HEK293 (cell line): ENCODE results near the gene DPH7.

Experiments
- BCL11A ChIP-seq: fragments of 450-650 bp; formaldehyde crosslinking; IDR thresholded peaks from 2 replicates; pipeline ENCODE4 v1.5.1; 2016; ENCODE audit warnings: low read depth, missing biosample characterization, missing genetic modification characterization
- FEZF1 ChIP-seq: fragments of 450-650 bp; formaldehyde crosslinking; IDR thresholded peaks from 2 replicates; pipeline ENCODE4 v1.5.1; 2016; ENCODE audit warnings: missing biosample characterization, missing genetic modification characterization
- GLI4 ChIP-seq: fragments of 450-650 bp; formaldehyde crosslinking; IDR thresholded peaks from 2 replicates; pipeline ENCODE4 v1.5.1; 2016; ENCODE audit warnings: missing biosample characterization, missing genetic modification characterization
- MYNN ChIP-seq: fragments of 450-650 bp; formaldehyde crosslinking; IDR thresholded peaks from 2 replicates; pipeline ENCODE4 v1.5.1; 2016; ENCODE audit warnings: missing biosample characterization, missing genetic modification characterization, borderline replicate concordance
- PATZ1 ChIP-seq: fragments of 450-650 bp; formaldehyde crosslinking; IDR thresholded peaks from 2 replicates; pipeline ENCODE4 v1.5.1; 2016; ENCODE audit warnings: missing biosample characterization, missing genetic modification characterization
- PRDM4 ChIP-seq: fragments of 450-650 bp; formaldehyde crosslinking; IDR thresholded peaks from 2 replicates; pipeline ENCODE4 v1.5.1; 2017; ENCODE audit warnings: missing biosample characterization, missing genetic modification characterization
- RBAK ChIP-seq: fragments of 450-650 bp; formaldehyde crosslinking; IDR thresholded peaks from 2 replicates; pipeline ENCODE4 v1.5.1; 2016; ENCODE audit warnings: missing biosample characterization, missing genetic modification characterization
- SP3 ChIP-seq: fragments of 450-650 bp; formaldehyde crosslinking; IDR thresholded peaks from 2 replicates; pipeline ENCODE4 v1.5.1; 2016; ENCODE audit warnings: missing biosample characterization, missing genetic modification characterization
- TSHZ1 ChIP-seq: fragments of 450-650 bp; formaldehyde crosslinking; IDR thresholded peaks from 2 replicates; pipeline ENCODE4 v1.5.1; 2016; ENCODE audit warnings: missing biosample characterization, missing genetic modification characterization, borderline replicate concordance
- ZBTB6 ChIP-seq: fragments of 450-650 bp; formaldehyde crosslinking; IDR thresholded peaks from 2 replicates; pipeline ENCODE4 v1.5.1; 2017; ENCODE audit warnings: missing biosample characterization, missing genetic modification characterization
- ZEB2 ChIP-seq: fragments of 450-650 bp; formaldehyde crosslinking; IDR thresholded peaks from 2 replicates; pipeline ENCODE4 v1.5.1; 2016; ENCODE audit warnings: missing biosample characterization, missing genetic modification characterization
- ZIC2 ChIP-seq: fragments of 450-650 bp; formaldehyde crosslinking; IDR thresholded peaks from 2 replicates; pipeline ENCODE4 v1.5.1; 2016; ENCODE audit warnings: missing biosample characterization, missing genetic modification characterization
- ZNF10 ChIP-seq: fragments of 450-650 bp; formaldehyde crosslinking; IDR thresholded peaks from 2 replicates; pipeline ENCODE4 v1.5.1; 2017; ENCODE audit warnings: missing biosample characterization, missing genetic modification characterization
- ZNF132 ChIP-seq: fragments of 450-650 bp; formaldehyde crosslinking; IDR thresholded peaks from 2 replicates; pipeline ENCODE4 v1.5.1; 2017; ENCODE audit warnings: missing biosample characterization, missing genetic modification characterization, borderline replicate concordance
- ZNF394 ChIP-seq: fragments of 450-650 bp; formaldehyde crosslinking; IDR thresholded peaks from 2 replicates; pipeline ENCODE4 v1.5.1; 2016; ENCODE audit warnings: missing biosample characterization, missing genetic modification characterization, mild to moderate bottlenecking, moderate library complexity, borderline replicate concordance
- ZNF423 ChIP-seq: fragments of 450-650 bp; formaldehyde crosslinking; IDR thresholded peaks from 2 replicates; pipeline ENCODE4 v1.5.1; 2016; ENCODE audit warnings: missing biosample characterization, missing genetic modification characterization
- ZNF529 ChIP-seq: fragments of 450-650 bp; formaldehyde crosslinking; IDR thresholded peaks from 2 replicates; pipeline ENCODE4 v1.5.1; 2017; ENCODE audit warnings: missing genetic modification characterization, missing biosample characterization; ENCODE audit not compliant: insufficient replicate concordance
- ZNF610 ChIP-seq: fragments of 450-650 bp; formaldehyde crosslinking; IDR thresholded peaks from 2 replicates; pipeline ENCODE4 v1.5.1; 2016; ENCODE audit warnings: missing biosample characterization, missing genetic modification characterization, borderline replicate concordance
- ZNF664 ChIP-seq: fragments of 450-650 bp; formaldehyde crosslinking; IDR thresholded peaks from 2 replicates; pipeline ENCODE4 v1.5.1; 2016; ENCODE audit warnings: missing biosample characterization, missing genetic modification characterization
- ZNF707 ChIP-seq: fragments of 450-650 bp; formaldehyde crosslinking; IDR thresholded peaks from 2 replicates; pipeline ENCODE4 v1.5.1; 2016; ENCODE audit warnings: missing biosample characterization, missing genetic modification characterization
- ZNF792 ChIP-seq: fragments of 450-650 bp; formaldehyde crosslinking; IDR thresholded peaks from 2 replicates; pipeline ENCODE4 v1.5.1; 2016; ENCODE audit warnings: missing biosample characterization, missing genetic modification characterization
- ZSCAN23 ChIP-seq: fragments of 450-650 bp; formaldehyde crosslinking; IDR thresholded peaks from 2 replicates; pipeline ENCODE4 v1.5.1; 2016; ENCODE audit warnings: missing biosample characterization, missing genetic modification characterization
- TF ChIP-seq, protein P1 (sequence below): fragments of 450-650 bp; formaldehyde crosslinking; IDR thresholded peaks from 2 replicates; pipeline ENCODE4 v1.5.1; 2016; ENCODE audit warnings: missing biosample characterization, missing genetic modification characterization
- TF ChIP-seq, protein P2 (sequence below): fragments of 450-650 bp; formaldehyde crosslinking; IDR thresholded peaks from 2 replicates; pipeline ENCODE4 v1.5.1; 2016; ENCODE audit warnings: missing biosample characterization, missing genetic modification characterization

DPH7 gene

DNA sequence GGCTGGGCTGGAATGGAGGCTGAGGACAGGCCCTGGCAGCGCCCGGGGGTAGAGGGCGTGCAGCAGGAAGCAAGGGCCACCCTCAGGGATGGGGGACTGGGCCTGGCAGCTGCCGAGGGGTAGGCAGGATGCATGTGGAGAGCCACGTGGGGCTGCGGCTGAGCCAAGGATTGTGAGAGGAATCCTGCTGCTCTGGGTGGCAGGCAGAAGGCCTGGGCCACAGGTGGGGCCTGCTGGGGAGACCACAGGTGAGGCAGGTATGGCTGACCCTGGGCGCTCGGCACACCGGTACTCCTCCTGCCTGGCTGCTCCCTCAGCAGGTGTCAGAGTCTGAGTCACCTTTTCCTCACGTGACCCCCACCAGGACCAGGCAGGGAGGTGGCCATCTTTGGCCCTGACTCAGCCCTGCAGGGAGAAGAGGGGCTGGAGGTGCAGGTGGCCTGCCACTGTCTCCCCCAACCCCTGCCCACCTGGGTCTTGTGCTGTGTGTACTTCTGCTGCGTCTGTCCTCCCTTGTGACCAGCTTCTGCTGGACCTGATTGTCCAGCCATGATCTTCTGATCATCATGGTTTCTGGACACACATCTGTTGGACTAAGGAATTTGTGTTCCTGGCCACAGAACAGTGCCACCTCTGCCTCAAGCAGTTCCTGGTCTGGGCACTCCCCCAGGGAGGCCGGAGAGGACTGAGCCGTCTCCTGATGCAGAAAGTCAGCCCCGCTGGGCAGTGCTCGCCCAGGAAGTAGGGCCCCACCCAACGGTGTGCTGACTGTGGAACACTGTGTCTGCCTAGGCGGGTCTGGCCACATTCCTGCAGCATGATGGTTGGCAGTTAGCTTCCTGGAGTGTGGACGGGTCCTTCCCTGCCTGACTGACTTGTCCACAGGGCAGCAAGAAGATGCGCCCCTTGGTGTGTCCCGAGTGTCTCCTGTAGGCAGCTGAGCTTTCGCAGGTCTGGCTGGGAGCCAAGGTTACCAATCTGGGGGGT is 33.2 kb upstream of the DPH7 start (continued):
- TF ChIP-seq PRDM4 (no peak), RBAK (no peak), ZNF792 (tag by site-specific recombination) (no peak), ZNF707 (tag by site-specific recombination) (no peak), FEZF1 (no peak), ZIC2 (tag by site-specific recombination) (peak; percentile 94), ZNF132 (no peak), ZNF10 (tag by site-specific recombination) (peak; percentile 90), ZNF664 (tag by site-specific recombination) (no peak), ZBTB6 (no peak), ZNF394 (tag by site-specific recombination) (peak; percentile 99), MYNN (tag by site-specific recombination) (peak; percentile 23; the same call in 1 of the 2 replicates), ZSCAN23 (tag by site-specific recombination) (no peak), ZNF610 (tag by site-specific recombination) (no peak), PATZ1 (tag by site-specific recombination) (peak; percentile 65), ZNF423 (tag by site-specific recombination) (0 out of 2 replicates have a peak, but pooled peaks have one; percentile 28), GLI4 (no peak), ZEB2 (peak; percentile 77), TSHZ1 (0 out of 2 replicates have a peak, but pooled peaks have one; percentile 16), BCL11A (tag by site-specific recombination) (no peak), ZNF529 (tag by site-specific recombination) (no peak), SP3 (tag by site-specific recombination) (peak; percentile 26; the same call in 1 of the 2 replicates)
- TF ChIP-seq, protein P1, sequence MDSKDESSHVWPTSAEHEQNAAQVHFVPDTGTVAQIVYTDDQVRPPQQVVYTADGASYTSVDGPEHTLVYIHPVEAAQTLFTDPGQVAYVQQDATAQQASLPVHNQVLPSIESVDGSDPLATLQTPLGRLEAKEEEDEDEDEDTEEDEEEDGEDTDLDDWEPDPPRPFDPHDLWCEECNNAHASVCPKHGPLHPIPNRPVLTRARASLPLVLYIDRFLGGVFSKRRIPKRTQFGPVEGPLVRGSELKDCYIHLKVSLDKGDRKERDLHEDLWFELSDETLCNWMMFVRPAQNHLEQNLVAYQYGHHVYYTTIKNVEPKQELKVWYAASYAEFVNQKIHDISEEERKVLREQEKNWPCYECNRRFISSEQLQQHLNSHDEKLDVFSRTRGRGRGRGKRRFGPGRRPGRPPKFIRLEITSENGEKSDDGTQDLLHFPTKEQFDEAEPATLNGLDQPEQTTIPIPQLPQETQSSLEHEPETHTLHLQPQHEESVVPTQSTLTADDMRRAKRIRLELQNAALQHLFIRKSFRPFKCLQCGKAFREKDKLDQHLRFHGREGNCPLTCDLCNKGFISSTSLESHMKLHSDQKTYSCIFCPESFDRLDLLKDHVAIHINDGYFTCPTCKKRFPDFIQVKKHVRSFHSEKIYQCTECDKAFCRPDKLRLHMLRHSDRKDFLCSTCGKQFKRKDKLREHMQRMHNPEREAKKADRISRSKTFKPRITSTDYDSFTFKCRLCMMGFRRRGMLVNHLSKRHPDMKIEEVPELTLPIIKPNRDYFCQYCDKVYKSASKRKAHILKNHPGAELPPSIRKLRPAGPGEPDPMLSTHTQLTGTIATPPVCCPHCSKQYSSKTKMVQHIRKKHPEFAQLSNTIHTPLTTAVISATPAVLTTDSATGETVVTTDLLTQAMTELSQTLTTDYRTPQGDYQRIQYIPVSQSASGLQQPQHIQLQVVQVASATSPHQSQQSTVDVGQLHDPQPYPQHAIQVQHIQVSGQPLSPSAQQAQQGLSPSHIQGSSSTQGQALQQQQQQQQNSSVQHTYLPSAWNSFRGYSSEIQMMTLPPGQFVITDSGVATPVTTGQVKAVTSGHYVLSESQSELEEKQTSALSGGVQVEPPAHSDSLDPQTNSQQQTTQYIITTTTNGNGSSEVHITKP = peak; percentile 83
- TF ChIP-seq, protein P2, sequence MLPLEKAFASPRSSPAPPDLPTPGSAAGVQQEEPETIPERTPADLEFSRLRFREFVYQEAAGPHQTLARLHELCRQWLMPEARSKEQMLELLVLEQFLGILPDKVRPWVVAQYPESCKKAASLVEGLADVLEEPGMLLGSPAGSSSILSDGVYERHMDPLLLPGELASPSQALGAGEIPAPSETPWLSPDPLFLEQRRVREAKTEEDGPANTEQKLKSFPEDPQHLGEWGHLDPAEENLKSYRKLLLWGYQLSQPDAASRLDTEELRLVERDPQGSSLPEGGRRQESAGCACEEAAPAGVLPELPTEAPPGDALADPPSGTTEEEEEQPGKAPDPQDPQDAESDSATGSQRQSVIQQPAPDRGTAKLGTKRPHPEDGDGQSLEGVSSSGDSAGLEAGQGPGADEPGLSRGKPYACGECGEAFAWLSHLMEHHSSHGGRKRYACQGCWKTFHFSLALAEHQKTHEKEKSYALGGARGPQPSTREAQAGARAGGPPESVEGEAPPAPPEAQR (tag by site-specific recombination) = no peak
